ENCODE data around the gene TMEM9B.
"Not testable (repeated sequence)": the region's sequence is repeated elsewhere in the genome, so short reads cannot be mapped to it uniquely, and the experiment has no call there.

Gene TMEM9B

DNA sequence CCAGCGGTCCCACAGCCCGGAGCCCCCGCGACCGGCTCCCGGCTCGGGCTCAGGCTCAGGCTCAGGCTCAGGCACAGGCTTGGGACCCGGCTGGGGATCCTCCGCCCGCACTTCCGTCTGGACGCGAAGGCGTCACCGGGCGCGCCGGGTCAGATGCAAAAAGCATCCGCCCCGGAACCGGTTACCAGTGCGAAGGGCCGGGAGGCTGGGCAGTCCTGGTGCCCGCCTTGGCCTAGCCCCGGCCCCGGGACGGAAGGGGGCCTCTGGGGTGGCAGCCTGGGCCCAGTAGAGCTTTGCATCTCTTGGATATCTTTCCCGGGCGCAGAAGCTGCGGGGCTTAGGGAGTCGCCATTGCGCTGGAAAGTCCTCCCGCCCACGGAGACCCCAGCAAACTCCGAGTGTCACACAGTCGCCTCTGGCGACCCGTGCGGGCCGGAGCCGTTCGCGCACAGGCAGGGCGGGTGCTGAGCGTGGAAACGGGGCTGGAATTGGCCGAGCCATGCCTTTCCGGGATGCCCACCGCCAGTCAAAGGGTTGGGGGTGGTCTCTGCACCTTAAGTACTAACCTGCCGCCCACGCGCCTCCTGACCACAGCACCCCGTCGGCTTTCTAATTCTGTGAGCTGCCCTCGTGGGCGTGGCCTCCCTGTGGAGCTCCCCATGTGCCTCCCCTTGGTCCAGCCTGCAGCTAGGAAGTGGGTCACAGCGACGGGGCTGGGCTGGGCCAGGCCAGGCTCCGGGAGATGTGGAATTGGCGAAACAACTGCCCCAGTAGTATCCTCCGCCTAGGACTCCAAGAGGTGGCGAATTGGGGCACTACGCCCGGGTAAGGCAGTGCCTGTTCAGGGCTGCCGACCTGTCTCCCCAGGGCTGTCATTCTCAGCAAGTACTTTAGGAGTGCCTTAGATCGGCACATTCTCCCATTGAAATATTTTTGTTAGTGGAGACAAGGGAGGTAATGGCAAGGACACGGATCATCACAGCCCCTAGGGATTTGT is at the start of gene TMEM9B:
Gene TMEM9B (minus strand): TSS at position 119 of the 997 bp plus-strand sequence. CDS start 129 bp downstream, outside the sequence.
- Mint-ChIP-seq H3K9me3 (no peaks in the 10 kb centered on the region), H3K4me1 (peaks cover 19% of the 10 kb centered on the region), H3K27ac (peak within 1 kb of the TSS; percentile 94), H3K27me3 (no peaks in the 10 kb centered on the region), H3K36me3 (peaks cover 4% of the 10 kb centered on the region), H3K4me3 (peak within 1 kb of the TSS; percentile 96)
- peak; percentile 83 for ATAC-seq (ENCODE audit: low read depth)
- DNase-seq (ENCODE audit: low spot score in 2 of 2), result peak; percentile 67 to 76

DNA sequence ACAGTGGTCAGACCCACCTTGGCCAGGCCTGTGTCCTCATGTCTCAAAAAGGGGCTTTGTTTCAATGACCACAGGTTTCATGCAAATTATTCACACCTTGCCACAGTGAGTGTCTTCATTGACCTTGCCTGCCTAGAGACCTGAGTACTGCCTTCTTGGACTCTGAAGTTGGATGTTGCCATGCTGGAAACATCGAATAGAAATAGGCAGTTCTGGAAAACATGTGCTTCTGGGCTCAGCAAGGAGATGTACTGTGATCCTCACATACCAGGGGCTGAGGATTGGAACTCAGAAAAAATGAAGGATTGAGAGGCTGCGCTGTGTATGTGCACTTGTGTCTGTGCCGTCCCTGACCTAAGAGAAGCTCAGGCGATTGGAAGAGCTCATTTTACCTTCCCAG is 49.1 kb upstream of the TMEM9B start:
- DNase-seq (ENCODE audit: low spot score in 2 of 2) (no peak), ATAC-seq (ENCODE audit: low read depth) (no peak)
- peaks cover 10% of the 10 kb centered on the region for H3K27me3 Mint-ChIP-seq
- no peak overlapping the region for H3K27ac Mint-ChIP-seq
- no peak overlapping the region for H3K4me3 Mint-ChIP-seq
- H3K4me1 Mint-ChIP-seq, result no peaks in the 10 kb centered on the region
- H3K36me3 Mint-ChIP-seq, result no peaks in the 10 kb centered on the region
- peaks cover 4% of the 10 kb centered on the region for H3K9me3 Mint-ChIP-seq

DNA sequence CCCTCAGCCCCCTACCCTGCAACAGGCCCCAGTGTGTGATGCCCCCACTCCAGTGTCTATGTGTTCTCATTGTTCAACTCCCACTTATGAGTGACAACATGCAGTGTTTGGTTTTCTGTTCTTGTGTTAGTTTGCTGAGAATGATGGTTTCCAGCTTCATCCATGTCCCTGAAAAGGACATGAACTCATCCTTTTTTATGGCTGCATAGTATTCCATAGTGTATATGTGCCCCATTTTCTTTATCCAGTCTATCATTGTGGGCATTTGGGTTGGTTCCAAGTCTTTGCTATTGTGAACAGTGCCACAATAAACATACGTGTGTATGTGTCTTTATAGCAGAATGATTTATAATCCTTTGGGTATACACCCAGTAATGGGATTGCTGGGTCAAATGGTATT is 45.3 kb upstream of the TMEM9B start:
- H3K27me3 Mint-ChIP-seq, result peaks cover 18% of the 10 kb centered on the region
- H3K9me3 Mint-ChIP-seq; H3K36me3 Mint-ChIP-seq; DNase-seq (ENCODE audit: low spot score in 2 of 2); H3K4me1 Mint-ChIP-seq; H3K27ac Mint-ChIP-seq; ATAC-seq (ENCODE audit: low read depth); H3K4me3 Mint-ChIP-seq: not testable (repeated sequence)

DNA sequence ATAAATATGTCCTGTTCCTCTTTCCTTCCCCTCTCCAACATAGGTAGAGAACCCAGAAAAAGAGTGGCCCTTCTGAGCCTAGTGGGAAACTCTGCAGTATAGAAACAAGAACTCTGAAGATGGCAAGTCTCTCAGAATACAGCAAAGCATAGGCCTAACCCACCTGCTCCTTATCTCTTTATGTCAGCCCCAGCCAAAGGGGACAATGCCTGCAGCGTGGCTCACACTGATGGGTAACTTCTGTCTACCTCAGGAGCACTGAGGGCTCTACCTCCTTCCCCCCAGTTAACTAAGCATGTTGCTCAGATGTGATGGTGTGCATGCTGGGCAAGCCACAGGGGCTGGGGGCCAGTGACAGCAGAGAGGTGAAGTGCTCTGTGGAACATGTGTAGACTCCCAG is 44.4 kb upstream of the TMEM9B start:
- Mint-ChIP-seq H3K4me3 (no peak overlapping the region), H3K27me3 (peaks cover 18% of the 10 kb centered on the region), H3K9me3 (peaks cover 4% of the 10 kb centered on the region), H3K27ac (no peak overlapping the region), H3K4me1 (peaks cover 5% of the 10 kb centered on the region), H3K36me3 (no peaks in the 10 kb centered on the region)
- DNase-seq (ENCODE audit: low spot score in 2 of 2) (no peak), ATAC-seq (ENCODE audit: low read depth) (no peak)

DNA sequence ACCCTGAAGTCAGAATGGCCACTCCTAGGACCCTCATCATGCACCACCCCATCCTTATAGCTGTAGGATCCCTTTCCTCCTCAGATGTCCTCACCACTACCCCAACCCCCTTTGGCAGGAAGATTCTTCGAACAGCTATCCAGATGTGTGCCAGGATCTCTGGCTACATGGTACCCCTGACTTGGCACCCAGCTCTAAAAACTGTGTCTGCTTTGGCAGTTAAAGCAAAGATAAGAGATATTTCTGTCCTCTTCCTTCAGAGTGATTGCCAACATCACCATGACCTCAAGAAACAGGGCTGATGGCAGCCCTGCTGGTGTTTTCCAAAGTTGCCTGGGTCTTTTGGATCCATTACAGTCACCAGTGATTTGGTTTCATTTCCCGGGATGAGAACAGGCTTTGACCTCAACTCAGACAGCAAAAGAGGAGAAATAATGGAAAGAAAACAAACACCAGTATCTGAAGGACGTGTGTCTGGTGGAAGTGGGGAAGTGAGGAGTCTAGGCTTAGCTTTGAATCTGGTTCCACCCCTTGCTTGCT is 43.8 kb upstream of the TMEM9B start:
- H3K36me3 Mint-ChIP-seq, result no peaks in the 10 kb centered on the region
- H3K4me1 Mint-ChIP-seq, result peaks cover 8% of the 10 kb centered on the region
- H3K4me3 Mint-ChIP-seq, result no peak overlapping the region
- H3K9me3 Mint-ChIP-seq, result peaks cover 3% of the 10 kb centered on the region
- DNase-seq (ENCODE audit: low spot score in 2 of 2) (no peak), ATAC-seq (ENCODE audit: low read depth) (no peak)
- peaks cover 18% of the 10 kb centered on the region for H3K27me3 Mint-ChIP-seq
- H3K27ac Mint-ChIP-seq, result no peak overlapping the region

DNA sequence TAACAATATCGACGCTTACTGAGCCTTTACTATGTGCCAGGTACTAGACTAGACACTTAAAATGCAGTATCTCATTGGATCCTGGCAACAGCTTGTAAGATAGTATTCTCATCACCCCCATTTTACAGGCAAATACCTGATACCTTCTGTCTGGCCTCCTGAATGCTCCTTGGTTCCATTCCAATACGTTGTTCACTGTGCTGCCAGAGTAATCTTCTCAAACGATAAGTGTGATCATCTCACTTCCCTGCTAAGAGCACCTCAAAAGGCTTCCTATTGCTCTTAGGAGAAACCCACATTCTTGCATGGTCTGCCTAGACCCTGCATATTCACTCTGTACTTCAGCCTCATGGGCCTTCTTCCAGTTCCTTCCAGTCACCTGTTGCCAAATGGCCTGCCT is 40.8 kb upstream of the TMEM9B start:
- Mint-ChIP-seq H3K9me3 (no peaks in the 10 kb centered on the region), H3K4me3 (peak overlapping the region; percentile 53), H3K36me3 (no peaks in the 10 kb centered on the region), H3K4me1 (peaks cover 8% of the 10 kb centered on the region), H3K27me3 (peaks cover 25% of the 10 kb centered on the region), H3K27ac (no peak overlapping the region)
- ATAC-seq (ENCODE audit: low read depth), result no peak
- no peak for DNase-seq (ENCODE audit: low spot score in 2 of 2)

DNA sequence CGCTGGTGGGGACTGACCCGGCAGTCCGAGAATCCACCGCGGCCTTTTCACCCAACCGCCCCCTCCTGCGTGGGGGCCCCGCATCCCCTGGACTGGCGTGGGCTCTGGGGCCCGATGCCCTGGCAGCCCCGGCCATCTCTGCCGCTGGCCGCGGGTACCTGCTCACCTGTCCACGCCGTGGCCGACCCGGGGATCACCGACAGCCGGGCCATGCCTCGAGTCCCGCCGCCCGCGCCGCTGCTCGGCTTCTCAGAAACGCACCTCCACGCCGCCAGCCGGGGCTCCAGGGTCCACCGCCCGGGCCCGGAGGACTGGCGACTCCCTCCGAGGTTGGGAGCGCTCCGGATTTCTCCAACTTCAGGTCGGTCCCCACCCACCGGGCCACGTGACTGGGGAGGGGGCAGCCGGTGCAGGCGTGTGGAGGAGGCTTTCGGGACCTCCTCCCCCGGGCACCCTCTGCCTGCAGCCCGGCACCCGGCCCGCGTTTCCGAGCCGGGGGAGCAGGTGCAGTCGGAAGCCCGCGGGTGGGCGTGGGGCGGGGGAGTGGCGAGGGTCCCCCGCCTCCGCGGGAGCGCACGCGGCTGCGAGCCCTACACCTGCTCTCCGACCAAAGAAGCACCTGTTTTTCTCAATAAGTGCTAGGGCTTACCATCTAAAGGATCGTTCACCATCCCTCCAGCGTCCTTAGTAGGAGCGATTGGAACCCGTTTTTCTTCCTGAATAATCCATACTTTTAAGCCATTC is 40.1 kb upstream of the TMEM9B start:
- peaks cover 8% of the 10 kb centered on the region for H3K4me1 Mint-ChIP-seq
- ATAC-seq (ENCODE audit: low read depth), result peak; percentile 12

DNA sequence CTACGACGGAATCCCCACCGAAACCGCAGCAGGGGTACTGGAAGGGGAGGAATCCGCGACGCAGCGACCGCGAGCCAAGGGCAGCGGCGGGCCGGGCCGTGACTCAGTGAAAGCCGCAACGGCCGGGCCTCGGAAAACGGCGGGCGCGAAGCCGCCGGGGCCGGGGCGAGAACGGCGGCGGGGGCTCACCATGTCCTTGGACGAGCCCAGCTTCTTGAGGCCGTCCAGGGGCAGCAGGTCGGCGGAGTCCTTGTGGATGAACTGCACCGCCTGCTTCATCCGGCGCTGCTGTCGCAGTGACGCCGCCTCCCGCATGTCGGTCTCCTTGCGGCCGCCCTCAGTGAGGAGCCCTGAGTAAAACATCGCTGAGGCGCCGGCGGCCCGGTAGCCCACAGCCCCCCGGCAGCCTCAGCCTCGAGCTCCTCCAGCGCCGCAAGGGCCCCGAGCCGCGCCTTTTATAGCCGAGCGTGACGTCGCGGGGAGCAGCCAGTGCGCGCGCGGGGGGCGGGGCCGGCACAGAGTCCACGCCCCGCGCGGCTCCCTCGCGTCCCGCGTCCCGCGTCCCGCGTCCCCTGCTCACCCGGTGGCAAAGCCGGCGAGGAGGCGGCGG is 39.4 kb upstream of the TMEM9B start, which contains the start of gene NRIP3:
Gene NRIP3 (minus strand): TSS at position 429 of the 610 bp plus-strand sequence. CDS start 66 bp downstream, at position 363.
- peak within 1 kb of the TSS; percentile 86 for H3K4me3 Mint-ChIP-seq
- no peak within 1 kb of the TSS for H3K27ac Mint-ChIP-seq
- no peaks in the 10 kb centered on the region for H3K9me3 Mint-ChIP-seq

More for the DNA sequence above, 40.1 kb upstream of the TMEM9B start:
- Mint-ChIP-seq H3K27ac (no peak overlapping the region), H3K27me3 (peaks cover 28% of the 10 kb centered on the region), H3K4me3 (peak overlapping the region; percentile 63), H3K9me3 (no peaks in the 10 kb centered on the region), H3K36me3 (no peaks in the 10 kb centered on the region)
- no peak for DNase-seq (ENCODE audit: low spot score in 2 of 2)

DNA sequence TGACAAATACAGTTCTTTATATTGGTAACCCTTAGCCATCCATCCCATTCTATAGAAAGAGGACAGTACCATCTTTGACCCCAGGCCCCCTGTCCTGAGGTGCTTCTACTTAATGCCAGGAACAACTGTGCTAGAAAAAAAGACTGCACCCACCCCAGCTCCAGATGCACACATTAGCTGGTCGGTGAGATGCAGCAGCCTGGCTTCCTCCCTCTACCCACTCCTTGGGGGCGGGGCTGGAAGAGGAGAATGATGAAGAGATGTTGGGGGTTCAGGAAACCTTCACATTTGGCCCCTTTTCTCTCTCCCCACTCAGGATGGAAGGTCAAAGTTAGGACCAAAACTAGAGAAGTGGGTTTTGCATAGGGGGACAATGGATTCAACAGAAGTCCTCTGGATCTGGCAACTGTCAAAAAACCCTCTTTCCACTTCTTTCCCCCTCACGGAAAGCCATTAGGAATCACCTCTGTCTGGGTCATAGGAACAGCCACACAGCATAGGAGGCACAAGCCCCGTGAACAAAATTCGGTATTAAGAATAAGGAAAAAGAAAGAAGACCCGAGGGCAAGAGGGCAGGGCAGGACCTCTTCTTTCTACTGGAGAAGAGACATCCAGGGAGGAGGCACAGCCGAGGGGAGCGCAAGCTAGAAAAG is 38.8 kb upstream of the TMEM9B start:
- DNase-seq (ENCODE audit: low spot score in 2 of 2) (no peak), ATAC-seq (ENCODE audit: low read depth) (no peak)
- no peak overlapping the region for H3K27ac Mint-ChIP-seq
- peaks cover 33% of the 10 kb centered on the region for H3K27me3 Mint-ChIP-seq
- peak overlapping the region; percentile 86 for H3K4me3 Mint-ChIP-seq
- no peaks in the 10 kb centered on the region for H3K9me3 Mint-ChIP-seq
- H3K4me1 Mint-ChIP-seq, result peaks cover 8% of the 10 kb centered on the region
- H3K36me3 Mint-ChIP-seq, result peaks cover 2% of the 10 kb centered on the region

More for the DNA sequence above, 39.4 kb upstream of the TMEM9B start, which contains the start of gene NRIP3:
- ATAC-seq (ENCODE audit: low read depth), result peak; percentile 92
- DNase-seq (ENCODE audit: low spot score in 2 of 2), result peak; percentile 65 to 69
- peaks cover 33% of the 10 kb centered on the region for H3K27me3 Mint-ChIP-seq
- H3K36me3 Mint-ChIP-seq, result peaks cover 2% of the 10 kb centered on the region
- H3K4me1 Mint-ChIP-seq, result peaks cover 8% of the 10 kb centered on the region

DNA sequence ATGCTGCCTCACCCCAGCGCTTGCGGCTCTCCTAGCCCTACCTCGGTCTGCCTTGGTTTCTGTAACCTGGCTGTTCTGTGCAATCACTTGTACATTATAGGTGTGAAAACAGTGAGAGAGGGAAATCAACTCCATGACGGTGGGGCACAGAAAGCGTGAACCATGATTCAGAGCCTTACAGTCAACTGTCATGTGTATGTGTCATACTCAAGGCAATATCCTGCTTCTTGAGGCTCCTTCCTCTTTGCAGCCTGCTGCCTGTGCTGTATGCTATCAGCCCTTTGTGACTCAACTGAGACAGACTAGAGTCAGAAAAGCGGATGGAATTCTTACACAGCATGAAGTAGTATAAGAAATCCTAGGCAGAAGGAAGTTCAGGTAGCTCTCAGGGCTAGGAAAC is 37.5 kb upstream of the TMEM9B start:
- Mint-ChIP-seq H3K36me3 (peaks cover 2% of the 10 kb centered on the region), H3K27ac (no peak overlapping the region), H3K9me3 (no peaks in the 10 kb centered on the region)

DNA sequence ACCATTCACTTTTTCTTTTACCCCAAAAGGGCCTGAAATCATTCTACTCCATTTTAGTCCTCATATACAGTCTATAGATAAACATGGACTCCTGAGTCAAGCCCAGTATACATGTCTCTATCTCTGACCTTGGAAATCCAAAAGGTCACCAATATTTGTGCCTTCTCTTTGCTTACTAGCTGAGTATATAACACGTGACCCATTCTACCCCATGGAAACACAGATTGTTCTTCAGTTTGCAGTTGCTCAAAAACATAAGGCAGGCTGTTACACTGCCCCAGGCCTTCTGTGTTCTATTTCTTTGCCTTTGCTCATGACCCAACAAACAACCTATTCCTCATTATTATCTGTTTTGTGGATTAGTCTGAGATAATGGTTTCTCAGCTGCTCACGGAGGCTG is 33.8 kb upstream of the TMEM9B start:
- H3K27ac Mint-ChIP-seq, result no peak overlapping the region
- peaks cover 20% of the 10 kb centered on the region for H3K27me3 Mint-ChIP-seq
- no peak overlapping the region for H3K4me3 Mint-ChIP-seq
- ATAC-seq (ENCODE audit: low read depth) (no peak), DNase-seq (ENCODE audit: low spot score in 2 of 2) (no peak)
- peaks cover 2% of the 10 kb centered on the region for H3K36me3 Mint-ChIP-seq
- H3K4me1 Mint-ChIP-seq, result no peaks in the 10 kb centered on the region
- no peaks in the 10 kb centered on the region for H3K9me3 Mint-ChIP-seq

More for the DNA sequence above, 37.5 kb upstream of the TMEM9B start:
- H3K4me1 Mint-ChIP-seq, result peaks cover 7% of the 10 kb centered on the region
- no peak for ATAC-seq (ENCODE audit: low read depth)
- H3K4me3 Mint-ChIP-seq, result no peak overlapping the region
- peaks cover 33% of the 10 kb centered on the region for H3K27me3 Mint-ChIP-seq
- no peak for DNase-seq (ENCODE audit: low spot score in 2 of 2)

DNA sequence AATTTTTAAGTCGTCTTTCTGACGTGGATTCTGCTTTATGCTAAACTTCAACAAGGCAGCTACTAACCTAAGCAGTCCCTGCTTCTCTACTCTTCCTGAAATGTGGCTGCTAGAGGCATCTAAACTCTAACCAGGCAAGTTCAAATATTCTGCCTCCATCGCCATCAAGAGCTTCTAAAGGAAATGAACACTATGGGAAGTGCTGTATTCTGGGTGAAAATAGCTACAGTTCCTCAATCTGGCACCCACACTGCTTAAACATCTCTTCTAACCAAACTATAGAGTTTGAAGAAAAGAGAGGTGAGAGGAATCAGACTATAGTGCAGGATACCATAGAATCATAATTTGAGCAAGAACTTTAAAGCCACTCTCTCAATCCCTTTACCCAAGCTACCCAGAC is 33.2 kb upstream of the TMEM9B start:
- peaks cover 2% of the 10 kb centered on the region for H3K36me3 Mint-ChIP-seq
- DNase-seq (ENCODE audit: low spot score in 2 of 2), result no peak
- H3K4me1 Mint-ChIP-seq, result no peaks in the 10 kb centered on the region
- H3K27me3 Mint-ChIP-seq, result peaks cover 20% of the 10 kb centered on the region
- no peaks in the 10 kb centered on the region for H3K9me3 Mint-ChIP-seq
- H3K27ac Mint-ChIP-seq, result no peak overlapping the region
- no peak for ATAC-seq (ENCODE audit: low read depth)
- H3K4me3 Mint-ChIP-seq, result no peak overlapping the region

DNA sequence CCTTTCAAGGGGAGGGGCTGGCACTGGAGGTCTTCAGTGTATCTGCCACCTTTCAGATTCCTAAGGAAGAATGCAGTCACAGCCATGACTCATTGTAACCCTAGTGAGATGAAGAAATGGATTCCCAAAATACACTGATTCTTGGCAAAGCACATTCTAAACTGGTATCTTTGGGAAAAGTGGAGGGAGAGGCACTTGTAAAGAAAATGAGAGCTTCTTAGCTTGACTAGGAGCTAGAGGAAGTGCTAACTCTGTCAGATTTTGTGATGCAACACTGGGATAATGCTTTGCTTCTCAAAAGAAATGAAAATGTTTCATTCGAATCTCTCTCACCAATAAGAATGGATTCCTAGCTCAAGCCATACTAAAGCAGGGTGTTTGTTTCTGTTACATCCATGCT is 25.2 kb upstream of the TMEM9B start:
- no peak overlapping the region for H3K27ac Mint-ChIP-seq
- no peak for DNase-seq (ENCODE audit: low spot score in 2 of 2)
- ATAC-seq (ENCODE audit: low read depth), result no peak

More for the DNA sequence above, 25.2 kb upstream of the TMEM9B start:
- no peaks in the 10 kb centered on the region for H3K9me3 Mint-ChIP-seq
- no peaks in the 10 kb centered on the region for H3K36me3 Mint-ChIP-seq
- no peaks in the 10 kb centered on the region for H3K4me1 Mint-ChIP-seq
- peaks cover 9% of the 10 kb centered on the region for H3K27me3 Mint-ChIP-seq
- H3K4me3 Mint-ChIP-seq, result no peak overlapping the region

Data from memory B cell (primary cell).